K562 (cell line): ENCODE data around the gene HUS1.
"Not testable (repeated sequence)": the region's sequence is repeated elsewhere in the genome, so short reads cannot be mapped to it uniquely, and the experiment has no call there.

Experiments used
- JUND ChIP-seq, 2 experiments: IDR thresholded peaks; 2 replicates in 1 of 2; 3 replicates in 1 of 2; pipeline ENCODE4 v1.6.1; 2011; ENCODE audit warnings: borderline replicate concordance in 2 of 2, low read depth in 2 of 2, low read length in 2 of 2, improper control_type of control experiment in 1 of 2, missing biosample characterization in 1 of 2, missing genetic modification characterization in 1 of 2, missing genetic modification reagents in 1 of 2
- NCOA4 ChIP-seq: fragments of 450-650 bp; IDR thresholded peaks from 2 replicates; pipeline ENCODE4 v1.6.1; 2018; ENCODE audit warnings: mild to moderate bottlenecking; ENCODE audit not compliant: partially characterized antibody
- TF ChIP-seq, protein P1 (sequence below): sonication (generic); formaldehyde crosslinking; IDR thresholded peaks from 2 replicates; pipeline ENCODE4 v1.8.0; 2022; ENCODE audit warnings: mild to moderate bottlenecking, missing genetic modification reagents
- TF ChIP-seq, protein P2 (sequence below): fragments of 450-650 bp; IDR thresholded peaks from 2 replicates; pipeline ENCODE4 v1.6.1; 2018; ENCODE audit warnings: mild to moderate bottlenecking, low read depth; ENCODE audit not compliant: partially characterized antibody
- TF ChIP-seq, protein P3 (sequence below): sonication (generic); formaldehyde crosslinking; IDR thresholded peaks from 2 replicates; pipeline ENCODE4 v1.8.1; 2022; ENCODE audit warnings: missing genetic modification reagents
- TF ChIP-seq, protein P4 (sequence below): sonication (generic); formaldehyde crosslinking; IDR thresholded peaks from 2 replicates; pipeline ENCODE4 v1.8.0; 2022; ENCODE audit warnings: mild to moderate bottlenecking, missing genetic modification reagents

DNA sequence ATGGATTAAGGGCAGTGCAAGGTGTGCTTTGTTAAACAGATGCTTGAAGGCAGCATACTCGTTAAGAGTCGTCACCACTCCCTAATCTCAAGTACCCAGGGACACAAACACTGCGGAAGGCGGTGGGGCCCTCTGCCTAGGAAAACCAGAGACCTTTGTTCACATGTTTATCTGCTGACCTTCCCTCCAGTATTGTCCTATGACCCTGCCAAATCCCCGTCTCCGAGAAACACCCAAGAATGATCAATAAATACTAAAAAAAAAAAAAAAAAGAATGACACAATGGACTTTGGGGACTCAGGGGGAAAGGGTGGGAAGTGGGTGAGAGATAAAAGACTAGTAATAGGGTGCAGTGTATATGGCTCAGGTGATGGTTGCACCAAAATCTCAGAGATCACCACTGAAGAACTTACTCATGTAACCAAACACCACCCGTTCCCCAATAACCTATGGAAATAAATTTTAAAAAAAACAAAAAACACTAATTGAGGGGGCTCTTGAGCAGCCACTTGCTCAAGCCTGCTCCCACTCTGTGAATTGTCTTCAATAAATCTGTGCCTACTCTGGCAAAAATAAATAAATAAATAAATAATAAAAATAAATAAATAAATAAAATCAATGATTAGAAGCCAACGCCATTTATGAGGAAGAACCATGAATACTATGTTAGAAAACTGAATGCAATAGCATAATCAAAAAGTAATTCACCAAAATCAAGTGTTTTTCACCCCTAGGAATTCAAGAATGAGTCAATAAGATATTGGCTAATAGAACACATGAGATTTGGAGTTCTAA is 56.1 kb downstream of the HUS1 start:
- TF ChIP-seq, protein P1, sequence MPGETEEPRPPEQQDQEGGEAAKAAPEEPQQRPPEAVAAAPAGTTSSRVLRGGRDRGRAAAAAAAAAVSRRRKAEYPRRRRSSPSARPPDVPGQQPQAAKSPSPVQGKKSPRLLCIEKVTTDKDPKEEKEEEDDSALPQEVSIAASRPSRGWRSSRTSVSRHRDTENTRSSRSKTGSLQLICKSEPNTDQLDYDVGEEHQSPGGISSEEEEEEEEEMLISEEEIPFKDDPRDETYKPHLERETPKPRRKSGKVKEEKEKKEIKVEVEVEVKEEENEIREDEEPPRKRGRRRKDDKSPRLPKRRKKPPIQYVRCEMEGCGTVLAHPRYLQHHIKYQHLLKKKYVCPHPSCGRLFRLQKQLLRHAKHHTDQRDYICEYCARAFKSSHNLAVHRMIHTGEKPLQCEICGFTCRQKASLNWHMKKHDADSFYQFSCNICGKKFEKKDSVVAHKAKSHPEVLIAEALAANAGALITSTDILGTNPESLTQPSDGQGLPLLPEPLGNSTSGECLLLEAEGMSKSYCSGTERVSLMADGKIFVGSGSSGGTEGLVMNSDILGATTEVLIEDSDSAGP = not testable (repeated sequence)
- not testable (repeated sequence) for TF ChIP-seq JUND (IDR thresholded peaks at IDR 0.05; ENCODE audit: borderline replicate concordance, low read depth, low read length); JUND (tag; IDR thresholded peaks at IDR 0.05; ENCODE audit: borderline replicate concordance, low read depth, low read length); NCOA4
- TF ChIP-seq, protein P2, sequence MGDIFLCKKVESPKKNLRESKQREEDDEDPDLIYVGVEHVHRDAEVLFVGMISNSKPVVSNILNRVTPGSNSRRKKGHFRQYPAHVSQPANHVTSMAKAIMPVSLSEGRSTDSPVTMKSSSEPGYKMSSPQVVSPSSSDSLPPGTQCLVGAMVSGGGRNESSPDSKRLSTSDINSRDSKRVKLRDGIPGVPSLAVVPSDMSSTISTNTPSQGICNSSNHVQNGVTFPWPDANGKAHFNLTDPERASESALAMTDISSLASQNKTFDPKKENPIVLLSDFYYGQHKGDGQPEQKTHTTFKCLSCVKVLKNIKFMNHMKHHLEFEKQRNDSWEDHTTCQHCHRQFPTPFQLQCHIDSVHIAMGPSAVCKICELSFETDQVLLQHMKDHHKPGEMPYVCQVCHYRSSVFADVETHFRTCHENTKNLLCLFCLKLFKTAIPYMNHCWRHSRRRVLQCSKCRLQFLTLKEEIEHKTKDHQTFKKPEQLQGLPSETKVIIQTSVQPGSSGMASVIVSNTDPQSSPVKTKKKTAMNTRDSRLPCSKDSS = not testable (repeated sequence)
- TF ChIP-seq, protein P3, sequence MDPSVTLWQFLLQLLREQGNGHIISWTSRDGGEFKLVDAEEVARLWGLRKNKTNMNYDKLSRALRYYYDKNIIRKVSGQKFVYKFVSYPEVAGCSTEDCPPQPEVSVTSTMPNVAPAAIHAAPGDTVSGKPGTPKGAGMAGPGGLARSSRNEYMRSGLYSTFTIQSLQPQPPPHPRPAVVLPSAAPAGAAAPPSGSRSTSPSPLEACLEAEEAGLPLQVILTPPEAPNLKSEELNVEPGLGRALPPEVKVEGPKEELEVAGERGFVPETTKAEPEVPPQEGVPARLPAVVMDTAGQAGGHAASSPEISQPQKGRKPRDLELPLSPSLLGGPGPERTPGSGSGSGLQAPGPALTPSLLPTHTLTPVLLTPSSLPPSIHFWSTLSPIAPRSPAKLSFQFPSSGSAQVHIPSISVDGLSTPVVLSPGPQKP (CRISPR knock-in tag) = not testable (repeated sequence)
- TF ChIP-seq, protein P4, sequence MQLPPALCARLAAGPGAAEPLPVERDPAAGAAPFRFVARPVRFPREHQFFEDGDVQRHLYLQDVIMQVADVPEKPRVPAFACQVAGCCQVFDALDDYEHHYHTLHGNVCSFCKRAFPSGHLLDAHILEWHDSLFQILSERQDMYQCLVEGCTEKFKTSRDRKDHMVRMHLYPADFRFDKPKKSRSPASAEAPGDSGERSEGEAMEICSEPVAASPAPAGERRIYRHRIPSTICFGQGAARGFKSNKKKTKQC = not testable (repeated sequence)
